HL-60 (cell line): Measurements from ENCODE around the gene ATRN.

ENCODE experiments used
- POLR2AphosphoS5 ChIP-seq: IDR thresholded peaks from 2 replicates; pipeline ENCODE4 v1.6.1; 2012; ENCODE audit warnings: low read depth
- TF ChIP-seq, protein P1 (sequence below): IDR thresholded peaks from one replicate; pipeline ENCODE4 v1.5.1; 2011; ENCODE audit warnings: low read length, control low read depth, inconsistent platforms; ENCODE audit not compliant: insufficient read depth

DNA sequence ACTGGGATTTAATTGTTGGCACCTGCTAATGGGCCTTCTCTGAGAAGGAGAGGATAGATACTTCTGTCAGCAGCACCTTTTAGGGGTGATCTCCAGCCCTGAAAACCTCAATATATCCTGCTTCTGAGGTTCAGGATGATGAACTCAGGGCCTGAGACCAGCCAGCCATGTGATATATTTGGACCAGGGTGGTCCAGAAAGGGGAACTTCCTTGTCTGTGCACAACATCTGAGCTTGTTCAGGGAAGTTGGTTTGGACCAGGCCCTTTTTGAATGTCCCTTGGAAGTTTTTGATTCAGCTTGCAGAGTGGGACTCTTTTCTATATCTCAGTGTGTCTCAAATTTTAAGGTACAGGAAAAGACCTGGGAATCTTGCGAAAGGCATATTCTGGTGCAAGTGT, 106.5 kb downstream of the ATRN start:
- TF ChIP-seq, protein P1, sequence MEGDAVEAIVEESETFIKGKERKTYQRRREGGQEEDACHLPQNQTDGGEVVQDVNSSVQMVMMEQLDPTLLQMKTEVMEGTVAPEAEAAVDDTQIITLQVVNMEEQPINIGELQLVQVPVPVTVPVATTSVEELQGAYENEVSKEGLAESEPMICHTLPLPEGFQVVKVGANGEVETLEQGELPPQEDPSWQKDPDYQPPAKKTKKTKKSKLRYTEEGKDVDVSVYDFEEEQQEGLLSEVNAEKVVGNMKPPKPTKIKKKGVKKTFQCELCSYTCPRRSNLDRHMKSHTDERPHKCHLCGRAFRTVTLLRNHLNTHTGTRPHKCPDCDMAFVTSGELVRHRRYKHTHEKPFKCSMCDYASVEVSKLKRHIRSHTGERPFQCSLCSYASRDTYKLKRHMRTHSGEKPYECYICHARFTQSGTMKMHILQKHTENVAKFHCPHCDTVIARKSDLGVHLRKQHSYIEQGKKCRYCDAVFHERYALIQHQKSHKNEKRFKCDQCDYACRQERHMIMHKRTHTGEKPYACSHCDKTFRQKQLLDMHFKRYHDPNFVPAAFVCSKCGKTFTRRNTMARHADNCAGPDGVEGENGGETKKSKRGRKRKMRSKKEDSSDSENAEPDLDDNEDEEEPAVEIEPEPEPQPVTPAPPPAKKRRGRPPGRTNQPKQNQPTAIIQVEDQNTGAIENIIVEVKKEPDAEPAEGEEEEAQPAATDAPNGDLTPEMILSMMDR: no peak
- no peak for TF ChIP-seq POLR2AphosphoS5
